NCI-H69 (cell line): ENCODE data around the gene SEMA7A.
A peak's percentile ranks its signal among the peaks of the same experiment; 100 is the strongest.

Experiments
- DNase-seq: peaks from one replicate; lab custom pipeline; 2025; lab: John Stamatoyannopoulos, UW

SEMA7A gene

DNA sequence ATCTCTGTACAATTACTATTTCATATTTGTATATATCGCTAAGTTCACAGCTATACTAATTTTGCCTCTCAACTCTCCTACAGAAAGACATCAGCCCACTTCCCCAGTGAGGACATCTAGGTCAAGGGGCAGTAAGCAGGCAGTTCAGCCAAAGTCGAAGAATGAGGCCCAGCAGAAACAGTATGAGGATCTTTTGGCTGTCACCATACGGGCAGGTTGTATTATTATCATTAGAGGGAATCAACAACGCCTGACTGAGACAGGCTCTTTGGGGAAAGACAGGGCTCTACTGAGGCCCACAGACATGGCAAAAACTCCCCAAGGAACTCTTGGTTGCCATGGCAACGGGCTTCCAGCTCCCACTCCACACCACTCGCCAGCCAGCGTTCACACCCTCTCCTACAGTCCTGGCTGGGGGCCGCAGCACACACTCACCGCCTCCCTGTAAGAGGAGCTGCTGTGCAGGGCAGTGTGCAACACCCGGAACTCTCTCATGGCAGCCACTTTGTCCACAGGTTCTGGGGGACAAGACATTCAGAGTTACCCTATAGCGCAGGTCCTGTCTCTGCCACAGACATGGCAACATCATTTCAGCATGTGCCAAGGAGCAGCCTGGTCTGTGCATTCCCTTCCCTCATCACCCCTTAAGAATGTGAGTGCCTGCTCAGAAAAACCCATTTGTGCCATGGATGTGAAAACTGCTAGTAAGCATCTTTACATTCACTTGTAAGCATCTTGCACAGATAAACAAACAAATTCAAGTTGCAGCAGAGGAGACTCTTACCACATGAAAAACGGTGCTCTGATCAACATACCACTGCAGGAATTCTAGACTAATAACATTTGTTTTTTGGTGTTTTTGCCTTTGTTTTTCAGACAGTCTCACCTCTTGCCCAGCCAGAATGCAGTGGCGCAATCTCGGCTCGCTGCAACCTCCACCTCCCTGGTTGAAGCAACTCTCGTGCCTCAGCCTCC, 18.4 kb upstream of the SEMA7A start:
- DNase-seq: no peak

DNA sequence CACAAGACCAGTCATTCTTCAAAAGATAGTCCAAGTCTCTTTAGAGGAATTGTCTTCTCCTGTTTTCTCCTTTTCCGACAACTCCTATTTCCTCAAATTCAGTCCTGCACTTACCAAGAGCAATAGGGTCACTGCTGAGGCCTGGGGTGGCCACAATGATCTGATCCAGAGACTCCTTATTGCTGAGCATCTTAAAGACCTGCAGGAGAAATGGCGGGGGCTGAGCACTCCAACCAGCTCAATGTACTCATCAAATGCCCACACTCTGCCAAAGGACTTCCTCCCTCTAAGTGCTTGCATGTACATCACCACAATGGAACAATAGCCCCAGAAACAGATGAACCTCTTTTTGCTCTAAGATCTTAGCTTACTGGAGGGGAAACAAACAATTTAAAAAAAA, 17.6 kb upstream of the SEMA7A start:
- DNase-seq: no peak

DNA sequence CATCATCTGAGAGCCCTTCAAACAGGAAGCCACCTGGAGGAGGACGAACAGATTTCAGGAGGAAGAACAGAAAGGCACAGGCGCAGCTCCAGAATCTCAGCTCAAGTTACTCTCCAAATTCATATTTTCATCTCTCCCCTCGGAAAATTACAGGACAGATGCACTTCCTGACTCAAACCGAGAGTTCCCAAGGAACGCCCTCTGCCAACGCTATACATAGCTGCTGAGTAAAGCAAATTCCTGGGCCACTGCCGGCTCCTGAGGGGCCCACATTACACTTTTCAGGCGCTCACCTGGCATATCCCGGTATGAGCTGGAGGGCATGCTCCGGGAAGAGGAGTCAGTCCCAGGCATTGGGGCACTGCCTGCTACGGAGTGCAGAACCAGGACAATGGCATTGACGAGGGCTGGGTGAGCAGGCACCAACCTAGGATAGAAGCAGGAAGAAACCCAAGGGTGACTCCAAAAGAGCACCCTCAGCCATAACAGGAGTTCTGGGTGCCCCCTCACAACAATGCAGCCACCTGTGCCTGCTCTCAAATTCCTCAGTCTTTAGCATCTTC, 16.0 kb upstream of the SEMA7A start:
- no peak for DNase-seq

- DNase-seq: no peak
Observed at GRCh38 chr15:74449095-74449494, 15.3 kb upstream of the SEMA7A start.

- DNase-seq: no peak
Observed at GRCh38 chr15:74445816-74446763, 12.3 kb upstream of the SEMA7A start.

DNA sequence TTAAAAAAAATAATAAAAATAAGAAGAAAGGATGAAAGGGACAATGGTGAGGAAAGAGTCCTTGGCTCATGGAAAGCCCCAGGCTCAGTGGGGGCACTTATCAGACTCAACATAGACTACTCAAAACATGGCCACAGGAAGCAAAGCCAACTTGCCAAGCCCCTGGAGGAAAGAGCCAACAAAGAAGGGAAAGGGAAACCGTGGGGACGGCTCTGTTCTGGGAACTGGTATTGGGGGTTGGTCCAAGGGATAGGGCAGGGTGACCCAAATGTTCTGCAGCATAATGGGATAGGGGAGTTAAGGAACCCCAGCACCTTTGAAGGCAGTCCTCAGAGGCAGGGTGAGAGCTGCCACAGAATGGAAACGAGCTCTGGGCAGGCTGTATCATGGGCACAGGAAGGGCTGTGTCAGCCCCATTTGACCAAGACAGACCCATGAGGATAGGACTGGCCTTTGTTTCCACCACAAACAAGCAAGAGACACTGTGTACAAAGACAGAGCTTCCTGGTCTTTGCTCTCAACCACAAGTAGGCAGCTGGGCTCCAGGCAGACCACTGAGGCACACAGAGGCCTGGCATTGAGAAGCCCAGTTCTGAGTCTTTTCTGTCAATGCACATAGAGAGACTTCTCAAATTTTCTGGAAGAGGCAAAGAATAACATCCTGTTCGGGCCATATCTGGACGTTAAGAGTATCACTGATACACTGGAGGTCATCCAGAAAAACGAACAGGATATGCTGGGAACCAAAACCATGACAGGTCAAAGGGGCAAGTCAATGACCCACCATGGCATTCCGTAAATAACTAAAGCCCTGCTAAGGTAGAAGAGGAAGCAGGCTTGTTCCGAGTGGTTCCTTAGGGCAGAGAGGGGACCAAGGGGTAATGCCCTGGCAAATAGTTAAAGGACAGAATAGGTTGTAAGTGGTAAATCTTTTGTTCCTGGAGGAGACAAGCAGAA, 10.6 kb upstream of the SEMA7A start:
- DNase-seq: no peak

DNA sequence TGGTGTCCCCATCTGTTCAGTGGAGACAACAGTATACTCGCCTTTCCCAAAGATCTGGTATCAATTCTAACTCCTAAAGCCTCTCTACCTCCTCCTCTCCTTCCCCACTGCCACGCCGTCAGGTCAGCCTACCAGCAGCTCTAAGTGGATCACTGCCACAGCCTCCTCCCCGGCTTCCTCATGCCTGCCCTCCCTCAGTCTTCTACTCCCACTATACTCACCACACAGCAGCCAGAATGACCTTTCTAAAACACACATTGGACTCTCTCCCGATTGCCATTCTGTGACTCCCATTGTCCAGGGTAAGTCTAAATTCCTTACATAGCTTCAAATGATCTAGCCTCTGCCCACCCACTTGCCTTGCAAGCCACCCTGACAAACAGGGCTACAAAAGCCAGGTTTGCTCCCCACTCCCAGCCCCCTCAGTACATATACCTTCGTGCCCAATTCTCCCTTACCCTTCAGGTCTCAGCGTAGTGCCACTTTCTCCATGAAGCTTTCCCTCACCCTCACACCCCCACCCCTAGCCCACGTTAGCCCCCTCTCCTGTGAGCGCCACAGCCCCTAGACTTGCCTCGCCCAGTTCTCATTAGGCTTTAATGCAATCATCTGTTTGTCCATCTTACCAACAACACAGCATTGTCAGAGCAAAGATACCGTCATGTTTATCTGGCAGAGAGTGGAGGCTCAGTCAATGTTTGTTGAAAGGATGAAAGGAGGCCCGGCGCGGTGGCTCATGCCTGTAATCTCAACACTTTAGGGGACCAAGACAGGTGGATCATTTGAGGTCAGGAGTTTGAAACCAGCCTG, 9.5 kb upstream of the SEMA7A start:
- no peak for DNase-seq

- no peak for DNase-seq
Observed at GRCh38 chr15:74442604-74443003, 8.8 kb upstream of the SEMA7A start.

- DNase-seq: no peak
Observed at GRCh38 chr15:74442063-74442462, 8.3 kb upstream of the SEMA7A start.

- no peak for DNase-seq
Observed at GRCh38 chr15:74441248-74441941, 7.6 kb upstream of the SEMA7A start.

DNA sequence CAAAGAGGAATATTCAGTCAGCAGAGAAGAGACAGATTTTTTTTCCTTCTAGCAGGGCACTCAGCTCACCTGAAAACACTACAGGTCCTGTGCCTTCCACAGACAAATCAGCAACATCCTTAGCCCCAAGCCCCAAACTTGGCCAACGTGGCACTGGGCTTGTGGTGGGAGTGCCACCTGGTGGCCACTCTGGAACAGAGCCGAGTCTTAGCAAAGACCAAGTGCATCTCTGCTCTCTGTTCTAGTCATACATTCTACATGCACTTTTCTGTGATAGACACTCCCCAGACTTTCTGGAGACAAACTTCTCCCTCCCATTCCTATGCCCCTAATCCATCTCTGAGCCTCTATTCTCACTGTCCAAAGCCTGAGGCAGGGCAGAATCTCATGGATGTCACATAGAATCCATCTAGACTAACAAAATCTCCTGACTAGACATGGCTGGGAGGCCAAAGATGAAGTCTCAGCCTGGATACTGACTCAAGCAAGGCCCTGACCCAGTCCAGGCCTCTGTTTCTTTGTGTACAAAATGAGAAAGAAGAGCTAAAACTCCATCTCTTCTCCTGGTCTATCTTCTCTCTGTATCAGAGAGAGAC, 5.1 kb upstream of the SEMA7A start:
- peak; percentile 69 for DNase-seq

DNA sequence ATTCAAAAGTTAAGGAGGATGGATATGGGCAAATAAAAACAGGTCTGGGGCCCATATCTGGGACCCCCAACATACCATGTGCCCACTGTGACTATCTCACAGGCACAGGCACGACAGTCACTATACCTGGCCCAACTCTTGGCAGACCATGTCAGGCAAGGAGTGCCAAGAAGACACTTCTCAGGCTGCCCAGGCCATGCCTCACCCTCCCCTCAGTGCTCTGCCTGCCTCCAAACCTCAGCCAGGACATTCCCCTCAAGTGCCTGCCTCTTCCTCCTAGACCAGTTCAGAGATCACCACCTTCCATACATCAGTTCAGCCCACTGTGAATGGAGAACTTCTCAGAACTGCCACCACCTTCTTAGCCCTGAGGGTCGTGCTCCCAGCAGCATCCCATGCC, 4.4 kb upstream of the SEMA7A start:
- DNase-seq: no peak

- DNase-seq: no peak
Observed at GRCh38 chr15:74434263-74435136, 742 bp upstream of the SEMA7A start.

DNA sequence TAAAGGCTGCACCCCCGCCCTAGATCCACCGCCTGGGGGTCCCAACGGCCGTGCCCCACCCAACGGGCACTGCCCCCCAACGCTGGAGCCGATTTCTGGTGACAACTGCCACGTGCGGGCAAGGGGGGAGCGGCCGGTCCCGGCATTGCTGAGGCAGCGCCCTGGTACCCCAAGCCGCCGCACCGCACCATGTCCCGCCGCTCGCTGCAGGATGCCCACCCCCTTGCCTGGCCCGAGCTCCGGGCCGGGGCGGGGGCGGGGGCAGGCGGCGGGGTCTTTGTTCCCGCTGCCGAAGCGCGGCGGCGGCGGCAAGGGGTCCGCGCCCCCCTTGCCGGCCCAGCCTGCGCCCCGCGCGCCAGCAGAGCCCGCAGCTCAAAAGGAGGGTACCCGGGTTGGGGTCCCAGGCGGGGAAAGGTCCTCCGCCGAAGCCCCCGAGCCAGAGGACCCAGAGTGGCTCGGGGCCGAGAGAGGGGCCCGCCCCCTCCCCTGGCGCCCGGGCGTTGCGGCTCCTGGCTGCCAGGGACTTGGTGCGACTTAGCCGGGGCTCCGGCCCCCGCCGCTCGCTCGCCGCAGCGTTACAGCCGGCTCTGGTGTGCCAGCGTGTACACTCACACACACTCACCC, 678 bp downstream of the SEMA7A start:
- no peak for DNase-seq

DNA sequence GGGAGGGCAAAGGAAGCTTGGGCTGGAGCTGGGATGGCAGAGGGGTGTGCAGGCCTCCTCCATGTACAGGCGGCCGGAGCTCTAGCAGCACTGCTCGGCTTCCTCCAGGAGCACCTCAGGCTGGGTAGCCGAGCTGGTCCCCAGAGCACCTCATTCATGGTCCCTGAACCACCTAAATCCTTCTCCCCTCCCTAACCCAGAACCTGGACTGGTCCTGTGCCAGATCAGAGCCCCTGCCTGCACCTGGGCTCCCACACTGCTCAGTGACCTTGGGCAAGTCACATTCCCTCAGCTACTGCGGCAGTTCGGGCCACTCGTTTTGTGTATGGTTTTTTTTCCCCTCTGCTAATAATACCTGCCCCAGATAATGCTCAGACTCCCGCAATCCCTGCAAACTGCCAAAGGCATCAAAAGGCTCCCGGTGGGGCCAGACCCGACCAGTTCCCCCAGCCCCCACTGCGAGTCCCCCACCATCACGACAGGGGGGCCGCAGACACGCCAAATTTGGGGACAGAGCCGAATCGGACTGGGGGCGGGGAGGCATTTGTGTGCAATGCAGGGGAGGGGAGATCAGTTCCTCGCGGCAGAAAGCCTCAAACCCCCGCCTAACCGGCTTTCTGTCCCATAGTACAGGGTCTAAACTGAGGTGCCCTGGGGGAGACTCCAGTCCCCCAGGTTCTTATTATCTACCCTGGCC, 1.3 kb downstream of the SEMA7A start:
- DNase-seq: peak; percentile 4

- no peak for DNase-seq
Observed at GRCh38 chr15:74431645-74432044, 2.1 kb downstream of the SEMA7A start.

GRCh38 chr15:74431116-74431515, 2.6 kb downstream of the SEMA7A start:
- no peak for DNase-seq
